HG02885 (cell line): Measurements from ENCODE around the gene CD96.
"Not testable (repeated sequence)": the region's sequence is repeated elsewhere in the genome, so short reads cannot be mapped to it uniquely, and the experiment has no call there.

ENCODE experiments used
- ATAC-seq: cut with Tn5 transposase; IDR thresholded peaks from one replicate; pipeline ENCODE4 v1.9.1; 2021; ENCODE audit warnings: mild to moderate bottlenecking; ENCODE audit not compliant: unreplicated experiment, poor library complexity

CD96 gene

GRCh38 chr3:111548092-111548491 is 6.1 kb downstream of the CD96 start:
- peak; percentile 72 for ATAC-seq

- no peak for ATAC-seq
These were observed 6.8 kb downstream of the CD96 start for GRCh38 chr3:111548756-111549155.

- not testable (repeated sequence) for ATAC-seq
These were observed 19.9 kb downstream of the CD96 start for GRCh38 chr3:111561902-111562301.

GRCh38 chr3:111566844-111567243 is 24.8 kb downstream of the CD96 start:
- no peak for ATAC-seq

DNA sequence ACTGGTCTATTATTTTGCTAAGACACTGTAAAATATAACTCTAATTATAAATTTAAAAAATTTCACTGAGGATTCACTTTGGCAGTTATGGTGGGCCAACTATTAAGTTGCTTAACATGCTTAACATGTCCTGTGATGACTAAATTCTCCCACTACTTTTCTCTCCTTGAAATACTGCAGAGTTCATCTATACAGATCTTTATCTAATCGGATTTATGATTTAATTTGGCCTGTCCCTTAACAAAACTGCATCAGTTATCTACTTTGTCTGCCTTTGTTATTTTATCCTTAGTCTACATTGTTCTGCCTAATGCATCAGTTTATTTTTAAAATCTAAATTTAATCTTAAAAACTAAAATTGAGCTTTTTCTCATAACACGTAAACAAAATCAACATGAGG is 26.4 kb downstream of the CD96 start:
- ATAC-seq, result no peak

DNA sequence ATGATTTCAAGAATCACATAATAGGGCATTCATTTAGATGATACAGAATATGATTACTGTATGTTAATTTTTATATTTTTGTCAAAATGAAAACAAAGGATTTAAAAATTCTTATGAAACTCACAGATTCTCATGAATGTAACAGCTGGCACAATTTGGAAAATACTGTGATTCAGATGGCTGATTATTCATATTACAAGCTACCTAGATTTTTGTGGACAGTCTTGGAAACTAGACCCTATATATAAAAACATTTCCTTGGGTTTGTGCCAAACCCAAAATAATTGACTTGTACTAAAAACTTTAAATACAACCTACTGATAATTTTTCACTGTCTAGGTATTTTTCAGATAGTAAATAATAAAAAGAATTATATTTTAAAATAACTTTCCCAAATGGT is 26.9 kb downstream of the CD96 start:
- ATAC-seq, result no peak

GRCh38 chr3:111570404-111571030 is 28.5 kb downstream of the CD96 start:
- no peak for ATAC-seq

DNA sequence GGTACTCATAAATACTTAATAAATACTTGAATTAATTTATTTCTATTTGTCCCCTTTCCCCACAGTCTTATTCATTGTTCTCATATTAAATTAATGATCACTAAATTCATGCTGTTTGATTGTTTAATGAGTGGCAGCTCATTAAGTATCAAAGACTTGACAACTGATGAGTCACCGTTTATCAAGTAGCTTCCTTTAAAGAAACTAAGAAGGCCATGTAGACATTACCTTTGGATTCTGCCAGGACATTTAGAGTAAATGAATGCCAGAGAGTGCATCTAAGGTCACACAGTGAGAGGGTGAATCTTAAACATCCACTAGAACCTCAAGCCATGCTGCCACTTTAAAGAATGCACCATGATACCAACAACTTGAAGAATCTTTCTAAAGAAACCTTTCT is 29.3 kb downstream of the CD96 start:
- no peak for ATAC-seq

DNA sequence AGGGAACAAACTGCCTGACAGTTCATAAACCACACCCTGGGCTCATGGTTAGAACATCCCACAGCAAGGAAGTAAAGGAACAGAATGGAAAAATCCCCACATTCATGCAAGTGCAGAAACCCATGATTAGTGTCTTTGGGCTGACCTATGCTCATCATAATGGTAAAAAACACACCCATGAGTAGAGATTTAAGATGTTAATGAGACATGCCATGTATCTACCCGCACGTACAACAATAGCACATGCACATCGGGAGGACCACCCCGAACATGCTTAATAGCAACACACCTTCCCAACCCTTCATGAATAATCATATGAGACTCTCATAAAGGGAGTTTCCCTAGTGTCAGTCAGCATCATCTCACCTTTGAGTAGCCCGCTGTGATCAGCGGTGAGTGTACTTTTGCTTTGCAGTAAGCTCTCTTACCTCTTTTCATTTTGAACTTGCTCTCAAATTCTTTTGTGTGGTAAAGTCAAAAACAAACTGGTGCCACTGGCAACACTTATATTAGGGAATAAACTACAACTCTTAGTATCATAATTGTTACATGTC is 30.0 kb downstream of the CD96 start:
- ATAC-seq, result no peak

GRCh38 chr3:111577113-111577512 is 35.1 kb downstream of the CD96 start:
- ATAC-seq, result no peak

GRCh38 chr3:111577798-111578685 is 36.0 kb downstream of the CD96 start:
- peak; percentile 95 for ATAC-seq

DNA sequence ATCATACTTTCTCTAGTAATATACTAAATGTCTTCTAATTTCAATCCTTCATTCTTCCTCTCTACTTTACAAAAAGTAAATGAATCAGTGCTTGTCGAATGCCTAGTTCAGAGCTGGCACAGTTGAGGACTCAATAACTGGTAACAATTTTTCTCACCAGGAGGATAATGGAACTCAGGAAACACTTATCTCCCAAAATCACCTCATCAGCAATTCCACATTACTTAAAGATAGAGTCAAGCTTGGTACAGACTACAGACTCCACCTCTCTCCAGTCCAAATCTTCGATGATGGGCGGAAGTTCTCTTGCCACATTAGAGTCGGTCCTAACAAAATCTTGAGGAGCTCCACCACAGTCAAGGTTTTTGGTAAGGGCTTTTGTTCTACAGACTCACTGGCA is 36.9 kb downstream of the CD96 start:
- ATAC-seq, result no peak

- ATAC-seq, result no peak
These were observed 37.5 kb downstream of the CD96 start for GRCh38 chr3:111579495-111579894.

DNA sequence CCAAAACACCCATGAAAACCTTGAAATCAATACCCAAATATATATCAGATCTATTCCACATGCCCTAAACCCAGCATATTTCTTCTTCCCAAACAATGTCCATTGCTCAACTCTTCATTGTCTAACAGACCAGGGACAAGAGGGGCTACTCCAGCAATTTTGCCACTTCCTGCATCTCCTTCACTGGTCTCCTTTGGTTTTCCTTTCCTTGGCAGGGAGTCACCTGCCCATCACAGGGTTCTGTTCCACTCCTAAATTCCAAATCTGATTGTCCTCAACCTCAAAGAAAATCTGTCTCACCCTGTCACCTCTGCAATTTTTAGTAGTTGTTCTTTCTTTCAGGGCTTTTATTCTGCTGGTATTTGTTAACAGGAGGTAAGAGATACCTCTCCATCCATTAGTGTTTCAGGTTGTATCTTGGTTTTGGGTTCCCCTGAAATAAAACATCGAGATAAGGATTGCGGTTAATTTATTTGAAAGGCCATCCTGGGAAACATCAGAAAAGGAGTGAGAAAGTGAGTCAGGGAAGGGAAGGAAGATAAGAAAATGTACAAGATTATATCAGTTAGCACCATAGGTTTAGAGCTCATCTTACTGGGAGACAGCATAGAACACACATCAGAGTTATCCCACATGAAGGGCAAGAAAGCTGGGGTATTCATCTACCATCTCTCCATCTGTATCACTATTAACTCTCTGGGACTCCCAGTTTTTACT is 39.6 kb downstream of the CD96 start:
- ATAC-seq, result no peak

DNA sequence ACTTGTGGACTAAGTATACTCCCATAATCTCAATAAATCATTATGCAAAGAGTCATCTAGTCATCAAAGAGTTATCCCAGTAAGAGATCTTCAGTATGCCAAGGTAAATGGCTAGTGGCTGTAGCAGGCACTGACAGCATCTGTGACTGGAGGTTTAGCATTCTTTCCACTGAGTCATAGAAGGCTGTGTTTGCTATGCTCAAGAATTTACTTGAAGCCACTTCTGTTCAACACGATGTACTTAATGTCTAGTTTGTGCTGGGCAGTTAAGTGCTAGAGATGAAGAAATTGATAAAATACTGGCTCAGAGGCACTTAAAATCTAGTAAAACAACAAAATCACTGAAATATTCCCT is 40.1 kb downstream of the CD96 start:
- no peak for ATAC-seq

- ATAC-seq, result no peak
These were observed 42.7 kb downstream of the CD96 start for GRCh38 chr3:111584744-111585143.

GRCh38 chr3:111585217-111585616 is 43.2 kb downstream of the CD96 start:
- ATAC-seq, result no peak

DNA sequence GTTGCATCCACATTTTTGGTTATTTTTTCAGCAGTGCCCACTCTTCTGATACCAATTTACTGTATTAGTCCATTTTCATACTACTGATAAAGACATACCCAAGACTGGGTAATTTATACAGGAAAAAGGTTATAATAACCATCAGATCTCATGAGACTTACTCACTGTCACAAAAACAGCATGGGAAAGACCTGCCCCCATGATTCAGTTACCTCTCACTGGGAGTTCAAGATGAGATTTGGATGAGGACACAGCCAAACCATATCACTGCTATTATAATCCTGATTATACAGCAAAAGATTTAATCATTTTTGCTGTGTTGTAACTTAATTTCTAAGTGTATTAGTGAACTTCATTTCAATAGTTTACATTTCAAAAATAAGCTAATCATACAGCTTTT is 46.5 kb downstream of the CD96 start:
- no peak for ATAC-seq

DNA sequence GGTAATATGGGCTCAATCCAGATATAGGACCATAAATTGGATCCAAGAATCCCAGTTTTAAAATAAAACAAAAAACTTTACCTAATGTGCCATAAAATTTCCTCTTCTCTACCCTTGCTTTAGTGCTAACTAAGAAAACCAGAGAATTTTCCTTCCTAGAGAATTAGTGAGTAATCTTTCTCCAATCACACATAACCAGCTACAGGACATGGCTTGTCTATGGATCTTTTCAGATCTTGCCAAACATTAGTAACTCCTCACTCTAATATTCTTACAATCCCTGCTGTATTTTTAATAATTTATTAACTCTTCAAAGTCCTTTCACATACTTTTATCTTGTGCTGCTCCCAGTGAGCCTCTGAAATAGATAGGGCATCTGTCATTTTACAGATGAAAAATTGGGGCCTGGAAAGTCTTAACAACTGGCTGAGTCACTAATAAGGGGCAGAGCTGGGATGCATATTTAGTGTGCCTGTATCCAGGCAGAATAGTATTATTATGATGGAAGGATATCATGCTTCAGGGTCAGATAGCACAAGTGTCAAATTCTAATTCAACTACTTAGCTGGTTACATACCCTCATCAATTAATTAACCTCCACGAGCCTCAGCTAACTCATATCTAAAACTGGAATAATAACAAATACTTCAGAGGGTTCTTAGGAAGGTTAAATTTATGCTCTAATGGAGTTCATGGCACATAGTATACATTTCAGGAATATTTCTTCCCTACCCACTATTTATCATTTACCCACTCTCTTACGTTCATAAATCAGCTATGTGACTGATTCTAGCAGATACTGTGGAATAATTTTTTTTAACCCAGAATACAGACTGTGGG is 47.5 kb downstream of the CD96 start:
- ATAC-seq, result no peak

- no peak for ATAC-seq
These were observed 48.1 kb downstream of the CD96 start for GRCh38 chr3:111590143-111590491.
